H1 (cell line): ENCODE data around the gene WWP2. TPM values are rescaled to one million over a fixed set of nuclear protein-coding genes. Genes with fewer than 3 reads are reported as not detected.

Experiments
- CTCF ChIA-PET: fragments of 300-600 bp; sonication (Branson Sonifier 250); formaldehyde crosslinking; loops from one replicate; lab custom pipeline; 2021; ENCODE audit not compliant: partially characterized antibody; lab: Charles Lee
- POLR2A ChIA-PET: fragments of 300-600 bp; sonication (Branson Sonifier 250); formaldehyde crosslinking; loops from one replicate; lab custom pipeline; 2021; ENCODE audit warnings: inconsistent platforms; ENCODE audit not compliant: partially characterized antibody; lab: Charles Lee
- DNase-seq, 2 experiments: peaks; one replicate each; pipeline versions ENCODE4 v3.0.0 to v3.0.0-alpha.2; 2010 to 2022; ENCODE audit warnings: low spot score in 2 of 2, low read depth in 1 of 2, mixed read lengths in 1 of 2
- FAIRE-seq: peaks from 2 replicates; lab custom pipeline; 2011; peaks lifted over from hg19 to GRCh38; lab: Jason Lieb, UNC
- H2AFZ ChIP-seq: 2 replicates; pipeline ENCODE4 v1.8.1; 2012; ENCODE audit warnings: low read length, inconsistent platforms
- H2AK5ac ChIP-seq: 2 replicates; pipeline ENCODE4 v1.6.1; 2013; ENCODE audit warnings: low read depth, low read length
- H2BK120ac ChIP-seq: replicated peaks from 2 replicates; pipeline ENCODE3; 2013; ENCODE audit warnings: low read depth, low read length, inconsistent platforms
- H2BK12ac ChIP-seq: 2 replicates; pipeline ENCODE4 v1.6.1; 2013; ENCODE audit warnings: low read depth, low read length
- H2BK15ac ChIP-seq: 2 replicates; pipeline ENCODE4 v1.6.1; 2013; ENCODE audit warnings: low read length
- H2BK20ac ChIP-seq: 2 replicates; pipeline ENCODE4 v1.6.1; 2013; ENCODE audit warnings: low read length
- H2BK5ac ChIP-seq: 2 replicates; pipeline ENCODE4 v1.6.1; 2013; ENCODE audit warnings: low read depth, low read length
- H3K14ac ChIP-seq: 2 replicates; pipeline ENCODE4 v1.6.1; 2013; ENCODE audit warnings: inconsistent platforms; ENCODE audit not compliant: insufficient read length
- H3K18ac ChIP-seq: 2 replicates; pipeline ENCODE4 v1.6.1; 2013; ENCODE audit warnings: low read length; ENCODE audit errors: extremely low read depth
- H3K23ac ChIP-seq: 2 replicates; pipeline ENCODE4 v1.6.1; 2013; ENCODE audit warnings: inconsistent platforms; ENCODE audit not compliant: insufficient read length
- H3K23me2 ChIP-seq: 2 replicates; pipeline ENCODE4 v1.6.1; 2013; ENCODE audit warnings: low read depth, low read length
- H3K27ac ChIP-seq: 2 replicates; pipeline ENCODE4 v1.6.1; 2011; ENCODE audit warnings: low read depth, low read length, inconsistent platforms
- H3K27me3 ChIP-seq, 4 experiments: replicated peaks in 1 of 4; 1 replicate in 1 of 4; 2 replicates in 3 of 4; pipeline versions ENCODE4 v1.6.1 to v1.8.1; 2011 to 2013; ENCODE audit warnings: low read length in 3 of 4, mild to moderate bottlenecking in 3 of 4, inconsistent platforms in 2 of 4, mixed read lengths in 2 of 4, moderate library complexity in 1 of 4; ENCODE audit not compliant: control insufficient read depth in 3 of 4, insufficient read depth in 3 of 4; ENCODE audit errors: extremely low read depth in 1 of 4
- H3K36me3 ChIP-seq, 4 experiments: 2 replicates each; pipeline versions ENCODE4 v1.6.1 to v1.8.1; 2011 to 2013; ENCODE audit warnings: mild to moderate bottlenecking in 4 of 4, low read length in 3 of 4, moderate library complexity in 2 of 4, control low read depth in 1 of 4, inconsistent platforms in 1 of 4; ENCODE audit not compliant: insufficient read depth in 4 of 4, control insufficient read depth in 2 of 4
- H3K4ac ChIP-seq: replicated peaks from 2 replicates; pipeline ENCODE3; 2013; ENCODE audit warnings: low read length, low read depth, mixed read lengths, inconsistent platforms; ENCODE audit not compliant: insufficient read length
- H3K4me1 ChIP-seq, 4 experiments: replicated peaks in 1 of 4; 1 replicate in 1 of 4; 2 replicates in 3 of 4; pipeline versions ENCODE4 v1.6.1 to v1.8.1; 2011 to 2013; ENCODE audit warnings: low read length in 3 of 4, inconsistent platforms in 2 of 4, mixed read lengths in 1 of 4; ENCODE audit not compliant: insufficient read depth in 4 of 4, control insufficient read depth in 3 of 4
- H3K4me2 ChIP-seq, 2 experiments: 2 replicates each; pipeline versions ENCODE4 v1.6.1 to v1.8.1; 2011 to 2013; ENCODE audit warnings: low read depth in 2 of 2, low read length in 2 of 2, control low read depth in 1 of 2, inconsistent platforms in 1 of 2, mild to moderate bottlenecking in 1 of 2; ENCODE audit not compliant: insufficient read depth in 1 of 2
- H3K4me3 ChIP-seq, 4 experiments: fragments of 200-600, 300-600 bp in 1 of 4; sonication (generic), shearing (Covaris generic), sonication (Bioruptor Twin) in 1 of 4; 2 replicates each; pipeline versions ENCODE4 v1.5.1 to v1.8.1; 2011 to 2016; ENCODE audit warnings: low read length in 4 of 4, low read depth in 3 of 4, control low read depth in 2 of 4, inconsistent platforms in 2 of 4, mild to moderate bottlenecking in 2 of 4, mixed read lengths in 1 of 4, moderate library complexity in 1 of 4; ENCODE audit not compliant: insufficient read depth in 2 of 4; ENCODE audit errors: extremely low read depth in 1 of 4
- H3K56ac ChIP-seq: replicated peaks from 2 replicates; pipeline ENCODE3; 2013; ENCODE audit warnings: low read depth, mild to moderate bottlenecking, mixed read lengths, low read length, inconsistent platforms; ENCODE audit not compliant: insufficient read length
- H3K79me1 ChIP-seq: 2 replicates; pipeline ENCODE4 v1.6.1; 2013; ENCODE audit warnings: low read depth, low read length, control low read depth
- H3K79me2 ChIP-seq, 2 experiments: 2 replicates each; pipeline versions ENCODE4 v1.6.1 to v1.8.1; 2012 to 2013; ENCODE audit warnings: low read length in 2 of 2, mild to moderate bottlenecking in 2 of 2, inconsistent platforms in 1 of 2; ENCODE audit not compliant: insufficient read depth in 2 of 2, control insufficient read depth in 1 of 2
- H3K9ac ChIP-seq, 4 experiments: replicated peaks in 1 of 4; 1 replicate in 1 of 4; 2 replicates in 3 of 4; pipeline versions ENCODE4 v1.6.1 to v1.8.1; 2011 to 2013; ENCODE audit warnings: low read depth in 3 of 4, low read length in 3 of 4, control low read depth in 2 of 4, mild to moderate bottlenecking in 2 of 4, moderate library complexity in 2 of 4, inconsistent platforms in 1 of 4; ENCODE audit errors: extremely low read depth in 1 of 4
- H3K9me3 ChIP-seq, 2 experiments: 2 replicates each; pipeline versions ENCODE4 v1.6.1 to v1.8.1; 2012 to 2013; ENCODE audit warnings: mild to moderate bottlenecking in 2 of 2, moderate library complexity in 2 of 2, control low read depth in 1 of 2, inconsistent platforms in 1 of 2, low read depth in 1 of 2, low read length in 1 of 2, mixed read lengths in 1 of 2; ENCODE audit not compliant: insufficient read depth in 2 of 2
- H4K20me1 ChIP-seq, 2 experiments: replicated peaks in 1 of 2; 2 replicates each; pipeline versions ENCODE3 to v1.8.1; 2011 to 2013; ENCODE audit warnings: inconsistent platforms in 2 of 2, low read length in 2 of 2, mild to moderate bottlenecking in 1 of 2; ENCODE audit not compliant: insufficient read depth in 2 of 2, control insufficient read depth in 1 of 2
- H4K5ac ChIP-seq: 2 replicates; pipeline ENCODE4 v1.6.1; 2013; ENCODE audit warnings: low read length, low read depth, mixed read lengths, inconsistent platforms; ENCODE audit not compliant: insufficient read length
- H4K8ac ChIP-seq: 2 replicates; pipeline ENCODE4 v1.8.0; 2013; ENCODE audit warnings: mild to moderate bottlenecking, moderate library complexity, low read length, inconsistent platforms; ENCODE audit not compliant: insufficient read depth; ENCODE audit errors: extremely low read depth
- H4K91ac ChIP-seq: replicated peaks from 2 replicates; pipeline ENCODE3; 2013; ENCODE audit warnings: low read length, mixed read lengths, inconsistent platforms; ENCODE audit not compliant: insufficient read length
- ATF3 ChIP-seq: IDR thresholded peaks from 2 replicates; pipeline ENCODE4 v1.6.1; 2011; ENCODE audit warnings: low read depth, mild to moderate bottlenecking, low read length; ENCODE audit not compliant: insufficient read depth
- CTBP2 ChIP-seq: IDR thresholded peaks from 2 replicates; pipeline ENCODE4 v1.7.0; 2011; ENCODE audit warnings: borderline replicate concordance, mild to moderate bottlenecking, moderate library complexity, mixed read lengths, low read length; ENCODE audit not compliant: insufficient read depth, insufficient read length
- HDAC6 ChIP-seq: IDR thresholded peaks from one replicate; pipeline ENCODE4 v1.7.1; 2012; ENCODE audit warnings: low read depth, mild to moderate bottlenecking, inconsistent platforms, low read length, moderate library complexity
- JUND ChIP-seq: IDR thresholded peaks from 2 replicates; pipeline ENCODE4 v1.6.1; 2011; ENCODE audit warnings: mild to moderate bottlenecking, improper control_type of control experiment, low read length
- KDM5A ChIP-seq: fragments of 200-600 bp; IDR thresholded peaks from 2 replicates; pipeline ENCODE4 v1.7.1; 2012; ENCODE audit warnings: mild to moderate bottlenecking, low read length, inconsistent platforms, mixed read lengths
- MAFK ChIP-seq: IDR thresholded peaks from 2 replicates; pipeline ENCODE4 v1.6.1; 2012; ENCODE audit warnings: low read depth, mild to moderate bottlenecking, improper control_type of control experiment, low read length
- NANOG ChIP-seq: IDR thresholded peaks from 2 replicates; pipeline ENCODE4 v1.6.1; 2011; ENCODE audit warnings: low read length, low read depth, mild to moderate bottlenecking, inconsistent platforms; ENCODE audit not compliant: insufficient read depth, poor library complexity, severe bottlenecking
- NRF1 ChIP-seq: IDR thresholded peaks from 2 replicates; pipeline ENCODE4 v1.6.1; 2011; ENCODE audit warnings: mild to moderate bottlenecking, low read depth, low read length, improper control_type of control experiment
- RAD21 ChIP-seq, 2 experiments: IDR thresholded peaks in 1 of 2; conservative IDR thresholded peaks in 1 of 2; 2 replicates each; pipeline ENCODE4 v1.6.1; 2011; ENCODE audit warnings: low read depth in 2 of 2, low read length in 2 of 2, improper control_type of control experiment in 1 of 2, inconsistent platforms in 1 of 2, mild to moderate bottlenecking in 1 of 2, moderate library complexity in 1 of 2
- RFX5 ChIP-seq: IDR thresholded peaks from 2 replicates; pipeline ENCODE4 v1.6.1; 2011; ENCODE audit warnings: low read depth, low read length, improper control_type of control experiment, borderline replicate concordance
- RXRA ChIP-seq: IDR thresholded peaks from 2 replicates; pipeline ENCODE4 v1.6.1; 2011; ENCODE audit warnings: low read depth, mild to moderate bottlenecking, low read length, moderate library complexity; ENCODE audit not compliant: insufficient read depth
- TCF12 ChIP-seq: IDR thresholded peaks from 2 replicates; pipeline ENCODE4 v1.6.1; 2011; ENCODE audit warnings: low read depth, mild to moderate bottlenecking, low read length
- YY1 ChIP-seq: IDR thresholded peaks from 2 replicates; pipeline ENCODE4 v1.6.1; 2011; ENCODE audit warnings: low read depth, mild to moderate bottlenecking, low read length
- WGBS, 2 experiments: shearing (Covaris generic) in 1 of 2; methylation state at CpG; one replicate each; pipeline versions ENCODE4 v1.1.6 to v1.1.7; 2013 to 2015; ENCODE audit warnings: low lambda C conversion rate in 2 of 2, mixed read lengths in 2 of 2, inconsistent platforms in 1 of 2, low coverage in 1 of 2, missing lambda C conversion rate in 1 of 2; ENCODE audit not compliant: insufficient replicate concordance in 2 of 2, insufficient coverage in 1 of 2, insufficient read length in 1 of 2; ENCODE audit errors: extremely low coverage in 1 of 2, missing lambda C conversion rate in 1 of 2; 5-methylcytosine and 5-hydroxymethylcytosine counted together
- polyA plus RNA-seq, 7 experiments: library from polyadenylated mRNA; depleted of rRNA in 3 of 7; stranded (reverse) in 5 of 7; unstranded in 2 of 7; fragments of >200 nt in 5 of 7; fragments of 200-250 nt in 2 of 7; gene quantifications; 1 replicate in 5 of 7; 2 replicates in 1 of 7; 4 replicates in 1 of 7; pipeline versions ENCODE4 v1.2.1 to v1.2.3, GENCODE V29; 2011 to 2013; ENCODE audit warnings: missing spikeins in 2 of 7, mixed read lengths in 2 of 7
- total RNA-seq: library from RNA; stranded (reverse); fragmentation: NEBNext Ultra II Directional; extraction: Animal tissue kit (Norgen Biotek cat#: 25700); gene quantifications from 2 replicates; pipeline ENCODE4 v1.2.1, GENCODE V29; 2021

Gene WWP2
- total and polyA plus RNA-seq, 2 of the 8 experiments (the other 6 are each of a cell fraction or from before 2014, with no cell fraction given) = 14.1 to 42.2 TPM

GRCh38 chr16:69741519-69741918 is 20.6 kb upstream of the WWP2 start:
- Histone ChIP-seq H4K8ac (no peak overlapping the region), H2BK20ac (no peak overlapping the region), H3K79me2 (peaks cover 0 to 3% of the 10 kb centered on the region in 2 experiments; a peak in 1 of 4 replicates), H4K20me1 (peaks cover 0 to 24% of the 10 kb centered on the region in 2 experiments), H4K5ac (no peak overlapping the region), H3K23me2 (no peaks in the 10 kb centered on the region), H2BK12ac (no peak overlapping the region), H3K4me1 (no peaks in the 10 kb centered on the region), H4K91ac (no peak overlapping the region), H2BK5ac (no peak overlapping the region), H3K27ac (no peak overlapping the region), H3K56ac (no peak overlapping the region), H3K4me3 (no peak overlapping the region), H2AFZ (no peak overlapping the region), H3K4ac (no peak overlapping the region), H3K9ac (no peak overlapping the region), H2BK120ac (no peak overlapping the region), H3K27me3 (no peaks in the 10 kb centered on the region), H3K9me3 (no peaks in the 10 kb centered on the region), H2AK5ac (no peak overlapping the region), H2BK15ac (no peak overlapping the region), H3K36me3 (peaks cover 39 to 60% (median 56%) of the 10 kb centered on the region in 4 experiments), H3K4me2 (no peak overlapping the region), H3K14ac (no peak overlapping the region), H3K79me1 (peaks cover 10% of the 10 kb centered on the region), H3K23ac (no peak overlapping the region), H3K18ac (no peak overlapping the region)
- no peak for FAIRE-seq
- POLR2A ChIA-PET = interaction anchor here (1.1 to 6.5 kb wide), 5 partner anchors 10 to 20 kb away, joined by 3 to 63 read pairs (median 7); partner anchors contain the start of genes NOB1 and NQO1
- CTCF ChIA-PET = interaction anchor here (0.6 to 0.7 kb wide), 2 partner anchors 12 to 41 kb away, joined by 3 read pairs; no protein-coding TSS in a partner anchor
- WGBS, 2 experiments = 93% methylated on average over 8 of the region's 8 CpGs; no CpG with 5 or more reads in 1 of the 2 experiments
- DNase-seq = no peak
- TF ChIP-seq MAFK (no peak), HDAC6 (no peak), KDM5A (no peak), RFX5 (no peak), YY1 (no peak), RAD21 (IDR thresholded peaks at IDR 0.05 in 1 of 2, conservative IDR thresholded peaks at IDR 0.05 in 1 of 2; ENCODE audit: low read depth in 2 of 2, low read length in 2 of 2) (no peak), JUND (no peak), TCF12 (no peak), NANOG (no peak), NRF1 (no peak), ATF3 (no peak), CTBP2 (no peak), RXRA (no peak)
